Peyer's patch (tissue), 4 donors: Measurements from ENCODE around the gene CD8B. TPM values are rescaled to one million over a fixed set of nuclear protein-coding genes. Genes with fewer than 3 reads are reported as not detected.

Experiments used
- DNase-seq, 3 donors: peaks; one replicate each; pipeline ENCODE4 v3.0.0-alpha.2; 2017 to 2019
- H3K27ac ChIP-seq, 4 donors: fragments of 200-600 bp; sonication (generic); one replicate each; pipeline ENCODE4 v1.5.1; 2016 to 2019
- H3K27me3 ChIP-seq, 2 donors: fragments of 200-600 bp; sonication (generic); one replicate each; pipeline ENCODE4 v1.5.1; 2019
- H3K36me3 ChIP-seq, 3 donors: fragments of 200-600 bp; sonication (generic); one replicate each; pipeline ENCODE4 v1.5.1; 2016 to 2019
- H3K4me1 ChIP-seq, 4 donors: fragments of 200-600 bp; sonication (generic); one replicate each; pipeline ENCODE4 v1.5.1; 2016 to 2019
- H3K4me3 ChIP-seq, 4 donors: fragments of 200-600 bp; sonication (generic); 1 replicate in 3 of 4; 2 replicates in 1 of 4; pipeline ENCODE4 v1.5.1; 2016 to 2019; ENCODE audit warnings: mild to moderate bottlenecking in 1 of 4
- H3K9me3 ChIP-seq, 4 donors: fragments of 200-600 bp; sonication (generic); one replicate each; pipeline ENCODE4 v1.5.1; 2016 to 2019; ENCODE audit warnings: mild to moderate bottlenecking in 1 of 4
- POLR2A ChIP-seq, 2 donors: fragments of 450-650 bp; IDR thresholded peaks; one replicate each; pipeline ENCODE4 v1.5.1; 2017; ENCODE audit warnings: antibody characterized with exemption in 2 of 2, mild to moderate bottlenecking in 2 of 2, moderate library complexity in 2 of 2
- total RNA-seq, 4 donors: library from RNA; depleted of rRNA; stranded (reverse); fragments of >200 nt; gene quantifications; one replicate each; pipeline ENCODE4 v1.1.0, GENCODE V29; 2016
- TF ChIP-seq, protein P1 (sequence below), 6 experiments: fragments of 450-650 bp in 4 of 6; fragments of 200-600 bp in 2 of 6; sonication (generic) in 1 of 6; IDR thresholded peaks; one replicate each; pipeline ENCODE4 v1.5.1; 2017 to 2019; ENCODE audit warnings: antibody characterized with exemption in 6 of 6, mild to moderate bottlenecking in 3 of 6, moderate library complexity in 1 of 6

The CD8B gene
- total RNA-seq, 4 donors from 2014 or later: 3.8 to 30.5 (median 21.6) TPM

- peaks cover 0 to 11% of the 10 kb centered on the region in 2 donors for H3K27me3 ChIP-seq
- H3K36me3 ChIP-seq: no peaks in the 10 kb centered on the region
- no peak for TF ChIP-seq POLR2A (IDR thresholded peaks at IDR 0.05)
- TF ChIP-seq, protein P1, sequence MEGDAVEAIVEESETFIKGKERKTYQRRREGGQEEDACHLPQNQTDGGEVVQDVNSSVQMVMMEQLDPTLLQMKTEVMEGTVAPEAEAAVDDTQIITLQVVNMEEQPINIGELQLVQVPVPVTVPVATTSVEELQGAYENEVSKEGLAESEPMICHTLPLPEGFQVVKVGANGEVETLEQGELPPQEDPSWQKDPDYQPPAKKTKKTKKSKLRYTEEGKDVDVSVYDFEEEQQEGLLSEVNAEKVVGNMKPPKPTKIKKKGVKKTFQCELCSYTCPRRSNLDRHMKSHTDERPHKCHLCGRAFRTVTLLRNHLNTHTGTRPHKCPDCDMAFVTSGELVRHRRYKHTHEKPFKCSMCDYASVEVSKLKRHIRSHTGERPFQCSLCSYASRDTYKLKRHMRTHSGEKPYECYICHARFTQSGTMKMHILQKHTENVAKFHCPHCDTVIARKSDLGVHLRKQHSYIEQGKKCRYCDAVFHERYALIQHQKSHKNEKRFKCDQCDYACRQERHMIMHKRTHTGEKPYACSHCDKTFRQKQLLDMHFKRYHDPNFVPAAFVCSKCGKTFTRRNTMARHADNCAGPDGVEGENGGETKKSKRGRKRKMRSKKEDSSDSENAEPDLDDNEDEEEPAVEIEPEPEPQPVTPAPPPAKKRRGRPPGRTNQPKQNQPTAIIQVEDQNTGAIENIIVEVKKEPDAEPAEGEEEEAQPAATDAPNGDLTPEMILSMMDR (IDR thresholded peaks at IDR 0.05): no peak
- peak overlapping the region in 3 of 4 donors; percentile 25 to 40 (median 29) for H3K27ac ChIP-seq
- no peak for DNase-seq
- H3K4me3 ChIP-seq: peak overlapping the region; percentile 6 to 55 (median 24)
- no peaks in the 10 kb centered on the region for H3K9me3 ChIP-seq
- H3K4me1 ChIP-seq: peaks cover 0 to 19% (median 2%) of the 10 kb centered on the region in 4 donors
Observed at GRCh38 chr2:86809481-86810121, 52.1 kb downstream of the CD8B start.

- DNase-seq: peak; percentile 81 to 97 (median 94)
- Histone ChIP-seq H3K9me3 (no peaks in the 10 kb centered on the region), H3K4me3 (peak overlapping the region; percentile 25 to 65 (median 48)), H3K27me3 (peaks cover 0 to 11% of the 10 kb centered on the region in 2 donors), H3K27ac (peak overlapping the region; percentile 26 to 53 (median 39)), H3K36me3 (no peaks in the 10 kb centered on the region), H3K4me1 (peaks cover 0 to 19% (median 2%) of the 10 kb centered on the region in 4 donors)
- no peak for TF ChIP-seq POLR2A (IDR thresholded peaks at IDR 0.05)
- TF ChIP-seq, protein P1 (IDR thresholded peaks at IDR 0.05): peak; percentile 74 to 98 (median 92)
Observed at GRCh38 chr2:86808315-86809161, 53.1 kb downstream of the CD8B start.

DNA sequence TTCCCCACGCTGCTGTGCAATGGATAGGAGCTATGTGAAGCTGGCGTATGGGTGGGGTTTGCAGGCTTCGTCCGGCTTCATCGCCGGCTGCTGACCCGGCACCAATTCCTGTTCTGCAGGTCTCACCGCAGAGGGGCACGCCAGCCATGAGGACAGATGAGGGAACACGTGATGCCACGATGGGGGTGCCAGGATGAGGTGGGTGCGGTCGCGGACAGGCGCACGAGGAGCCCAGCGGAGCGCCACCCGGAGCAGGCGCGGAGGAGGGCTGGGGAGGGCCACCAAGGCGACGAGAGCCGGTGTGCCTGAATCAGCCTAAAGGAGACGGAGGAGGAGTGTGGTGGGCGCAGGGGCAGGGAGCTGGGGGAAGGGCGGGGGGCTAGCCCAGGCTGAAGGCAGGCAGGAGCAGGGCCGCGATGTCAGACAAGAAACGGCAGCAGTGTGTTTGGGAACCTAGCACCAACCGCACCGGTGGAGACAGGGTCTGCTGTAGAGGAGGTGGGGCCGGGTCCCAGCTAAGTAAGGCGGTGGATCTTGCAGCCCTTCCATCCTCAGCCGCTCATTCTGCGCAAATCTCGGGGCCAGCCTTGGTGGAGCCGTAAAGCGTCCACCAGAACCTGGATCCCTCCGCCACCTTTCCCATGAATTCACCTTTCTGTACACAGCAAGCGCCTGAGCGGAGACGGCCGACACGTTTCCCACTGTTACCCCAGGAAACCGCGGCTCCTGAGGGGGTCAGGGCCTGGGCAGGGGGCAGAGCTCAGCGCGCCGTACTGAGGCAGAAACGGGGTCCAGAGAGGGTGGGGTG lies 54.0 kb downstream of the CD8B start:
- H3K27me3 ChIP-seq: peaks cover 0 to 11% of the 10 kb centered on the region in 2 donors
- DNase-seq: peak; percentile 47 to 78 (median 72)
- no peaks in the 10 kb centered on the region for H3K9me3 ChIP-seq
- no peaks in the 10 kb centered on the region for H3K36me3 ChIP-seq
- no peak for TF ChIP-seq POLR2A (IDR thresholded peaks at IDR 0.05)
- TF ChIP-seq, protein P1 (IDR thresholded peaks at IDR 0.05): no peak
- H3K4me3 ChIP-seq: peak overlapping the region; percentile 25 to 65 (median 48)
- peak overlapping the region; percentile 6 to 53 (median 32) for H3K27ac ChIP-seq
- H3K4me1 ChIP-seq: peaks cover 0 to 19% (median 2%) of the 10 kb centered on the region in 4 donors

GRCh38 chr2:86807133-86807467 lies 54.6 kb downstream of the CD8B start:
- Histone ChIP-seq H3K4me1 (peaks cover 0 to 19% (median 2%) of the 10 kb centered on the region in 4 donors), H3K36me3 (no peaks in the 10 kb centered on the region), H3K27me3 (peaks cover 0 to 11% of the 10 kb centered on the region in 2 donors), H3K27ac (peak overlapping the region in 2 of 4 donors; percentile 6 to 53), H3K4me3 (peak overlapping the region; percentile 25 to 65 (median 48)), H3K9me3 (no peaks in the 10 kb centered on the region)
- DNase-seq: no peak
- TF ChIP-seq, protein P1 (IDR thresholded peaks at IDR 0.05): no peak
- no peak for TF ChIP-seq POLR2A (IDR thresholded peaks at IDR 0.05)
